Neuronal stem cell (in vitro differentiated cells): ENCODE data around the gene ABHD17B.

Experiments
- DNase-seq: peaks from one replicate; pipeline ENCODE4 v3.0.0-alpha.2; 2013; ENCODE audit warnings: low spot score
- H2AFZ ChIP-seq: one replicate; pipeline ENCODE4 v1.6.1; 2013; ENCODE audit warnings: mild to moderate bottlenecking, low read length, inconsistent platforms
- H2AK5ac ChIP-seq: 2 replicates; pipeline ENCODE4 v1.6.1; 2013; ENCODE audit warnings: low read depth, mild to moderate bottlenecking, inconsistent platforms, low read length, moderate library complexity, mixed read lengths
- H2BK120ac ChIP-seq: 2 replicates; pipeline ENCODE4 v1.6.1; 2013; ENCODE audit warnings: low read depth, mild to moderate bottlenecking, inconsistent platforms, low read length, moderate library complexity, mixed read lengths
- H2BK12ac ChIP-seq: one replicate; pipeline ENCODE4 v1.6.1; 2013; ENCODE audit warnings: low read length, inconsistent platforms
- H2BK15ac ChIP-seq: 2 replicates; pipeline ENCODE4 v1.6.1; 2013; ENCODE audit warnings: mild to moderate bottlenecking, low read length, inconsistent platforms, mixed read lengths
- H2BK5ac ChIP-seq: one replicate; pipeline ENCODE4 v1.6.1; 2013; ENCODE audit warnings: inconsistent platforms, mild to moderate bottlenecking, low read length, moderate library complexity
- H3K14ac ChIP-seq: one replicate; pipeline ENCODE4 v1.6.1; 2013; ENCODE audit warnings: low read length, inconsistent platforms
- H3K18ac ChIP-seq: 2 replicates; pipeline ENCODE4 v1.6.1; 2013; ENCODE audit warnings: low read length, inconsistent platforms
- H3K23ac ChIP-seq: 2 replicates; pipeline ENCODE4 v1.6.1; 2013; ENCODE audit warnings: low read depth, mild to moderate bottlenecking, mixed read lengths, low read length, inconsistent platforms; ENCODE audit not compliant: poor library complexity
- H3K27ac ChIP-seq: replicated peaks from 3 replicates; pipeline ENCODE4 v1.5.1; 2013; ENCODE audit warnings: low read length, inconsistent platforms
- H3K27me3 ChIP-seq, 3 experiments: 2 replicates each; pipeline ENCODE4 v1.6.1; 2013; ENCODE audit warnings: low read length in 3 of 3, mild to moderate bottlenecking in 2 of 3, inconsistent platforms in 1 of 3, low read depth in 1 of 3, mixed read lengths in 1 of 3, moderate library complexity in 1 of 3; ENCODE audit not compliant: control insufficient read depth in 3 of 3, insufficient read depth in 3 of 3
- H3K36me3 ChIP-seq, 2 donors: replicated peaks in 1 of 2; 2 replicates each; pipeline ENCODE4 v1.6.1; 2013; ENCODE audit warnings: low read length in 2 of 2; ENCODE audit not compliant: control insufficient read depth in 2 of 2, insufficient read depth in 2 of 2
- H3K4ac ChIP-seq: 2 replicates; pipeline ENCODE4 v1.6.1; 2013; ENCODE audit warnings: inconsistent platforms, mild to moderate bottlenecking, low read length, moderate library complexity
- H3K4me1 ChIP-seq, 2 donors: 1 replicate in 1 of 2; 2 replicates in 1 of 2; pipeline ENCODE4 v1.6.1; 2013; ENCODE audit warnings: low read length in 2 of 2, low read depth in 1 of 2; ENCODE audit not compliant: control insufficient read depth in 2 of 2, insufficient read depth in 1 of 2
- H3K4me2 ChIP-seq: one replicate; pipeline ENCODE4 v1.6.1; 2013; ENCODE audit warnings: mild to moderate bottlenecking, low read length, inconsistent platforms; ENCODE audit not compliant: insufficient read depth, poor library complexity, severe bottlenecking
- H3K4me3 ChIP-seq, 2 donors: 2 replicates each; pipeline ENCODE4 v1.5.1; 2013; ENCODE audit warnings: low read length in 2 of 2, mild to moderate bottlenecking in 2 of 2, inconsistent platforms in 1 of 2, moderate library complexity in 1 of 2
- H3K79me1 ChIP-seq: one replicate; pipeline ENCODE4 v1.6.1; 2013; ENCODE audit warnings: low read depth, mild to moderate bottlenecking, inconsistent platforms, low read length, moderate library complexity
- H3K9ac ChIP-seq: one replicate; pipeline ENCODE4 v1.6.1; 2013; ENCODE audit warnings: mild to moderate bottlenecking, low read depth, low read length, inconsistent platforms; ENCODE audit not compliant: poor library complexity
- H3K9me3 ChIP-seq, 2 donors: replicated peaks in 1 of 2; 2 replicates each; pipeline versions ENCODE3 to v1.6.1; 2013; ENCODE audit warnings: low read length in 2 of 2, mild to moderate bottlenecking in 2 of 2, inconsistent platforms in 1 of 2, low read depth in 1 of 2, mixed read lengths in 1 of 2, moderate library complexity in 1 of 2; ENCODE audit not compliant: control insufficient read depth in 2 of 2, insufficient read depth in 1 of 2
- H4K8ac ChIP-seq: one replicate; pipeline ENCODE4 v1.6.1; 2013; ENCODE audit warnings: low read depth, mild to moderate bottlenecking, inconsistent platforms, low read length, moderate library complexity
- H4K91ac ChIP-seq: one replicate; pipeline ENCODE4 v1.6.1; 2013; ENCODE audit warnings: low read length, low read depth, mild to moderate bottlenecking, inconsistent platforms; ENCODE audit not compliant: poor library complexity
- WGBS, 2 donors: extraction: QIAGEN DNeasy Blood & Tissue Kit; methylation state at CpG; one replicate each; pipeline ENCODE4 v1.1.7; 2013; ENCODE audit warnings: missing lambda C conversion rate in 2 of 2, mixed read lengths in 1 of 2; ENCODE audit not compliant: insufficient read length in 2 of 2, insufficient replicate concordance in 1 of 2; ENCODE audit errors: extremely low coverage in 2 of 2; 5-methylcytosine and 5-hydroxymethylcytosine counted together

Gene ABHD17B

GRCh38 chr9:71884005-71884404 lies 27.0 kb downstream of the ABHD17B start:
- H3K4me3 ChIP-seq, result no peak overlapping the region
- no peak overlapping the region for H2BK12ac ChIP-seq
- no peak for DNase-seq
- H4K8ac ChIP-seq, result no peak overlapping the region
- no peak overlapping the region for H4K91ac ChIP-seq
- H3K9ac ChIP-seq, result no peak overlapping the region
- H3K27ac ChIP-seq, result no peak overlapping the region
- no peak overlapping the region for H2BK5ac ChIP-seq
- no peaks in the 10 kb centered on the region for H3K27me3 ChIP-seq
- H2BK120ac ChIP-seq, result no peak overlapping the region
- no peaks in the 10 kb centered on the region for H3K4me1 ChIP-seq
- H3K14ac ChIP-seq, result no peak overlapping the region
- peaks cover 3% of the 10 kb centered on the region for H3K79me1 ChIP-seq
- no peak overlapping the region for H2AFZ ChIP-seq
- H2AK5ac ChIP-seq, result no peak overlapping the region
- peaks cover 2 to 23% of the 10 kb centered on the region in 2 donors for H3K36me3 ChIP-seq
- peaks cover 4 to 65% of the 10 kb centered on the region in 2 donors for H3K9me3 ChIP-seq
- H3K23ac ChIP-seq, result no peak overlapping the region
- H3K4ac ChIP-seq, result no peak overlapping the region
- no peak overlapping the region for H3K4me2 ChIP-seq
- no peak overlapping the region for H2BK15ac ChIP-seq
- no peak overlapping the region for H3K18ac ChIP-seq

GRCh38 chr9:71879644-71880174 lies 31.3 kb downstream of the ABHD17B start:
- DNase-seq, result no peak
- no peak overlapping the region for H2BK12ac ChIP-seq
- H3K79me1 ChIP-seq, result peaks cover 3% of the 10 kb centered on the region
- H3K9me3 ChIP-seq, result peaks cover 9 to 82% of the 10 kb centered on the region in 2 donors
- H2BK5ac ChIP-seq, result no peak overlapping the region
- no peak overlapping the region for H2AFZ ChIP-seq
- H3K4me1 ChIP-seq, result no peaks in the 10 kb centered on the region
- no peak overlapping the region for H2AK5ac ChIP-seq
- no peak overlapping the region for H2BK120ac ChIP-seq
- no peak overlapping the region for H3K9ac ChIP-seq
- no CpG with 5 or more reads among the region's 2 CpGs for WGBS, 2 donors
- no peak overlapping the region for H3K27ac ChIP-seq
- no peak overlapping the region for H3K23ac ChIP-seq
- H3K4ac ChIP-seq, result no peak overlapping the region
- H3K14ac ChIP-seq, result no peak overlapping the region
- H3K4me2 ChIP-seq, result no peak overlapping the region
- H4K91ac ChIP-seq, result no peak overlapping the region
- no peaks in the 10 kb centered on the region for H3K27me3 ChIP-seq
- H4K8ac ChIP-seq, result no peak overlapping the region
- H3K18ac ChIP-seq, result no peak overlapping the region
- no peak overlapping the region for H2BK15ac ChIP-seq
- no peak overlapping the region for H3K4me3 ChIP-seq
- H3K36me3 ChIP-seq, result peaks cover 6 to 41% of the 10 kb centered on the region in 2 donors

- H3K27me3 ChIP-seq, result no peaks in the 10 kb centered on the region
- no CpG with 5 or more reads among the region's 4 CpGs for WGBS, 2 donors
Measured at GRCh38 chr9:71878327-71879274, 32.4 kb downstream of the ABHD17B start.

GRCh38 chr9:71876829-71877228 lies 34.2 kb downstream of the ABHD17B start:
- Histone ChIP-seq H4K8ac (no peak overlapping the region), H3K4me3 (no peak overlapping the region), H4K91ac (no peak overlapping the region), H3K18ac (no peak overlapping the region), H2AK5ac (no peak overlapping the region), H3K4me1 (no peaks in the 10 kb centered on the region), H3K9ac (no peak overlapping the region), H3K14ac (no peak overlapping the region), H3K4ac (no peak overlapping the region), H3K27me3 (no peaks in the 10 kb centered on the region), H3K36me3 (peaks cover 7 to 51% of the 10 kb centered on the region in 2 donors), H3K79me1 (no peaks in the 10 kb centered on the region), H2BK12ac (no peak overlapping the region), H3K23ac (no peak overlapping the region), H3K4me2 (no peak overlapping the region), H2BK120ac (no peak overlapping the region), H2BK5ac (no peak overlapping the region), H2BK15ac (no peak overlapping the region), H3K27ac (no peak overlapping the region), H3K9me3 (peaks cover 5 to 65% of the 10 kb centered on the region in 2 donors), H2AFZ (no peak overlapping the region)
- DNase-seq, result no peak

More at GRCh38 chr9:71878327-71879274, 32.4 kb downstream of the ABHD17B start:
- Histone ChIP-seq H3K79me1 (peaks cover 2% of the 10 kb centered on the region), H3K9ac (no peak overlapping the region), H3K4ac (no peak overlapping the region), H3K36me3 (peaks cover 9 to 44% of the 10 kb centered on the region in 2 donors), H3K14ac (no peak overlapping the region), H3K18ac (no peak overlapping the region), H2AK5ac (no peak overlapping the region), H2BK15ac (no peak overlapping the region), H3K4me1 (no peaks in the 10 kb centered on the region), H4K91ac (no peak overlapping the region), H2BK120ac (no peak overlapping the region), H2BK12ac (no peak overlapping the region), H3K27ac (no peak overlapping the region), H3K23ac (no peak overlapping the region), H4K8ac (no peak overlapping the region), H3K4me2 (no peak overlapping the region), H2AFZ (no peak overlapping the region), H3K4me3 (no peak overlapping the region), H3K9me3 (peaks cover 9 to 78% of the 10 kb centered on the region in 2 donors), H2BK5ac (no peak overlapping the region)
- no peak for DNase-seq
